Renal cortex interstitium (tissue), 11 donors: ENCODE data around the gene TARS1. TPM values are rescaled to one million over a fixed set of nuclear protein-coding genes. Genes with fewer than 3 reads are reported as not detected.

Experiments
- DNase-seq, 11 donors: peaks; one replicate each; pipeline ENCODE4 v3.0.0-alpha.2; 2013; ENCODE audit warnings: low read depth in 9 of 11, low spot score in 4 of 11; ENCODE audit errors: extremely low read depth in 1 of 11
- polyA plus RNA-seq, 3 donors: library from polyadenylated mRNA; unstranded; fragments of 120-200 nt; gene quantifications; one replicate each; pipeline ENCODE4 v1.2.1, GENCODE V29; 2013; ENCODE audit not compliant: insufficient read length in 3 of 3

TARS1 gene
- polyA plus RNA-seq, 3 donors, result 133 to 147 (median 139) TPM

GRCh38 chr5:33474004-33474403, 33.2 kb downstream of the TARS1 start:
- DNase-seq, result no peak

GRCh38 chr5:33474931-33475499, 34.2 kb downstream of the TARS1 start:
- DNase-seq, result no peak

GRCh38 chr5:33475706-33476105, 34.9 kb downstream of the TARS1 start:
- DNase-seq, result no peak

GRCh38 chr5:33476992-33477391, 36.2 kb downstream of the TARS1 start:
- no peak for DNase-seq

GRCh38 chr5:33477816-33478215, 37.1 kb downstream of the TARS1 start:
- DNase-seq, result no peak

GRCh38 chr5:33479311-33479710, 38.5 kb downstream of the TARS1 start:
- DNase-seq, result peak in 2 of 11 donors; percentile 28 to 38

- no peak for DNase-seq
These were observed 40.1 kb downstream of the TARS1 start for GRCh38 chr5:33480876-33481275.

- no peak for DNase-seq
These were observed 41.6 kb downstream of the TARS1 start for GRCh38 chr5:33482335-33482734.

- DNase-seq, result peak in 1 of 11 donors; percentile 5
These were observed 46.5 kb downstream of the TARS1 start for GRCh38 chr5:33487236-33487635.

- no peak for DNase-seq
These were observed 48.0 kb downstream of the TARS1 start for GRCh38 chr5:33488558-33489355.

GRCh38 chr5:33489481-33490067, 48.8 kb downstream of the TARS1 start:
- no peak for DNase-seq

GRCh38 chr5:33490071-33490665, 49.4 kb downstream of the TARS1 start:
- no peak for DNase-seq

- peak in 1 of 11 donors; percentile 20 for DNase-seq
These were observed 51.2 kb downstream of the TARS1 start for GRCh38 chr5:33491941-33492340.

- DNase-seq, result peak in 2 of 11 donors; percentile 7 to 28
These were observed 53.7 kb downstream of the TARS1 start for GRCh38 chr5:33494466-33494865.

GRCh38 chr5:33501260-33501659, 60.5 kb downstream of the TARS1 start:
- DNase-seq, result no peak

GRCh38 chr5:33501899-33502298, 61.1 kb downstream of the TARS1 start:
- DNase-seq, result no peak

- DNase-seq, result no peak
These were observed 63.8 kb downstream of the TARS1 start for GRCh38 chr5:33504570-33504969.

- DNase-seq, result no peak
These were observed 66.7 kb downstream of the TARS1 start for GRCh38 chr5:33507426-33507825.

- no peak for DNase-seq
These were observed 68.3 kb downstream of the TARS1 start for GRCh38 chr5:33509036-33509435.
